Measurements from ENCODE around the gene ANGPT4. TPM values are rescaled to one million over a fixed set of nuclear protein-coding genes. Genes with fewer than 3 reads are reported as not detected.

The ANGPT4 gene
- polyA plus RNA-seq, 1 of the 3 experiments (the other 2 are of a cell fraction), result not detected

GRCh38 chr20:870758-871157 is 45.4 kb downstream of the ANGPT4 start:
- Histone ChIP-seq H3K27ac (ENCODE audit: low read depth in 2 of 2, low read length in 1 of 2) (no peak overlapping the region), H3K9me3 (no peaks in the 10 kb centered on the region), H3K4me1 (ENCODE audit: control insufficient read depth in 1 of 2, insufficient read depth in 2 of 2, low read depth in 1 of 2, low read length in 1 of 2) (no peaks in the 10 kb centered on the region), H3K9me2 (no peaks in the 10 kb centered on the region), H3F3A (replicated peaks; ENCODE audit: insufficient read depth) (no peaks in the 10 kb centered on the region), H2AFZ (ENCODE audit: low read depth) (no peak overlapping the region), H3K4me3 (ENCODE audit: low read depth in 2 of 2, low read length in 1 of 2) (no peak overlapping the region), H3K79me2 (ENCODE audit: insufficient read depth) (no peaks in the 10 kb centered on the region), H4K20me1 (ENCODE audit: insufficient read depth) (no peaks in the 10 kb centered on the region), H3K4me2 (no peak overlapping the region), H3K27me3 (ENCODE audit: insufficient read depth) (no peaks in the 10 kb centered on the region), H3K36me3 (replicated peaks in 1 of 2; ENCODE audit: control insufficient read depth in 1 of 2, insufficient read depth in 2 of 2, low read length in 1 of 2) (no peaks in the 10 kb centered on the region), H3K9ac (no peak overlapping the region)
- TF ChIP-seq TCF12 (IDR thresholded peaks at IDR 0.05) (no peak), PBX3 (IDR thresholded peaks at IDR 0.05) (no peak), NRF1 (IDR thresholded peaks at IDR 0.05; ENCODE audit: low read depth, low read length) (no peak), USF1 (IDR thresholded peaks at IDR 0.05; ENCODE audit: borderline replicate concordance, low read depth) (no peak), ELF1 (IDR thresholded peaks at IDR 0.05) (no peak), REST (IDR thresholded peaks at IDR 0.05; ENCODE audit: low read depth, low read length) (no peak), USF2 (IDR thresholded peaks at IDR 0.05; ENCODE audit: borderline replicate concordance, low read depth, low read length) (no peak), JUND (IDR thresholded peaks at IDR 0.05) (no peak), MAX (IDR thresholded peaks at IDR 0.05; ENCODE audit: low read depth) (no peak), GABPA (IDR thresholded peaks at IDR 0.05; ENCODE audit: low read depth) (no peak), NFIC (IDR thresholded peaks at IDR 0.05; ENCODE audit: borderline replicate concordance) (no peak), TEAD4 (IDR thresholded peaks at IDR 0.05; ENCODE audit: borderline replicate concordance, insufficient read depth) (no peak), SIN3A (IDR thresholded peaks at IDR 0.05; ENCODE audit: borderline replicate concordance, low read depth, low read length) (no peak), POLR2AphosphoS5 (IDR thresholded peaks at IDR 0.05; ENCODE audit: low read depth, low read length) (no peak)
- POLR2A ChIA-PET, result interaction anchor here (0.6 kb wide), 1 partner anchor 38 kb away, joined by 3 read pairs; no protein-coding TSS in a partner anchor
- no peak for DNase-seq
- WGBS (ENCODE audit: low lambda C conversion rate), result 49% methylated on average over 3 of the region's 3 CpGs
- CTCF ChIA-PET, result interaction anchor here (1.3 kb wide), 1 partner anchor 20 kb away, joined by 3 read pairs; no protein-coding TSS in a partner anchor
